Measurements from ENCODE around the gene TCL1B.
"Not testable (repeated sequence)": the region's sequence is repeated elsewhere in the genome, so short reads cannot be mapped to it uniquely, and the experiment has no call there.

TCL1B gene

GRCh38 chr14:95713596-95714371, 27.6 kb downstream of the TCL1B start, which contains the start of gene TCL1A:
TCL1A (minus strand) TSS chr14:95714125; CDS start chr14:95714066, 59 bp downstream.
- TF ChIP-seq POU2F2 (IDR thresholded peaks at IDR 0.05; ENCODE audit: low read depth, low read length) (0 out of 2 replicates have a peak, but pooled peaks have one; percentile 11), PAX5 (IDR thresholded peaks at IDR 0.05; ENCODE audit: insufficient read depth, low read length, severe bottlenecking) (no peak), TAF1 (IDR thresholded peaks at IDR 0.05; ENCODE audit: low read depth, low read length) (peak; percentile 16; the same call in 1 of the 2 replicates), POLR2AphosphoS5 (IDR thresholded peaks at IDR 0.05; ENCODE audit: low read depth, low read length) (peak; percentile 68; the same call in 1 of the 2 replicates), SPI1 (IDR thresholded peaks at IDR 0.05; ENCODE audit: low read depth, low read length) (no peak), POLR2A (IDR thresholded peaks at IDR 0.05; ENCODE audit: low read depth, low read length) (peak; percentile 82)
- DNase-seq (ENCODE audit: insufficient read length, low spot score) (no peak), FAIRE-seq (peak; percentile 85)

- no peak for FAIRE-seq
- TF ChIP-seq SPI1 (IDR thresholded peaks at IDR 0.05; ENCODE audit: low read depth, low read length) (no peak), PAX5 (IDR thresholded peaks at IDR 0.05; ENCODE audit: insufficient read depth, low read length, severe bottlenecking) (no peak), POLR2AphosphoS5 (IDR thresholded peaks at IDR 0.05; ENCODE audit: low read depth, low read length) (no peak), POLR2A (IDR thresholded peaks at IDR 0.05; ENCODE audit: low read depth, low read length) (no peak), TAF1 (IDR thresholded peaks at IDR 0.05; ENCODE audit: low read depth, low read length) (no peak), POU2F2 (IDR thresholded peaks at IDR 0.05; ENCODE audit: low read depth, low read length) (no peak)
- DNase-seq (ENCODE audit: insufficient read length, low spot score) = no peak
Measured at GRCh38 chr14:95722525-95723190, 36.4 kb downstream of the TCL1B start.

GRCh38 chr14:95725685-95726336, 39.6 kb downstream of the TCL1B start:
- FAIRE-seq = peak; percentile 90
- TF ChIP-seq POLR2AphosphoS5 (IDR thresholded peaks at IDR 0.05; ENCODE audit: low read depth, low read length) = no peak
- TF ChIP-seq POU2F2 (IDR thresholded peaks at IDR 0.05; ENCODE audit: low read depth, low read length) = peak; percentile 53; the same call in 1 of the 2 replicates

GRCh38 chr14:95727056-95727700, 41.0 kb downstream of the TCL1B start:
- no peak for DNase-seq (ENCODE audit: insufficient read length, low spot score)
- TF ChIP-seq TAF1 (IDR thresholded peaks at IDR 0.05; ENCODE audit: low read depth, low read length) = no peak
- TF ChIP-seq PAX5 (IDR thresholded peaks at IDR 0.05; ENCODE audit: insufficient read depth, low read length, severe bottlenecking) = no peak
- peak; percentile 85 for FAIRE-seq

More at GRCh38 chr14:95725685-95726336, 39.6 kb downstream of the TCL1B start:
- no peak for DNase-seq (ENCODE audit: insufficient read length, low spot score)

GRCh38 chr14:95729402-95730028, 43.3 kb downstream of the TCL1B start:
- not testable (repeated sequence) for DNase-seq (ENCODE audit: insufficient read length, low spot score)
- peak; percentile 84 for FAIRE-seq
- TF ChIP-seq SPI1 (IDR thresholded peaks at IDR 0.05; ENCODE audit: low read depth, low read length) = peak; percentile 73

GRCh38 chr14:95730126-95730525, 43.9 kb downstream of the TCL1B start:
- DNase-seq (ENCODE audit: insufficient read length, low spot score) (no peak), FAIRE-seq (no peak)

GRCh38 chr14:95733212-95733611, 47.0 kb downstream of the TCL1B start:
- DNase-seq (ENCODE audit: insufficient read length, low spot score) (no peak), FAIRE-seq (peak; percentile 68)
- TF ChIP-seq POU2F2 (IDR thresholded peaks at IDR 0.05; ENCODE audit: low read depth, low read length) (no peak), POLR2AphosphoS5 (IDR thresholded peaks at IDR 0.05; ENCODE audit: low read depth, low read length) (no peak), PAX5 (IDR thresholded peaks at IDR 0.05; ENCODE audit: insufficient read depth, low read length, severe bottlenecking) (no peak), SPI1 (IDR thresholded peaks at IDR 0.05; ENCODE audit: low read depth, low read length) (no peak), POLR2A (IDR thresholded peaks at IDR 0.05; ENCODE audit: low read depth, low read length) (no peak), TAF1 (IDR thresholded peaks at IDR 0.05; ENCODE audit: low read depth, low read length) (no peak)

More at GRCh38 chr14:95730126-95730525, 43.9 kb downstream of the TCL1B start:
- TF ChIP-seq POU2F2 (IDR thresholded peaks at IDR 0.05; ENCODE audit: low read depth, low read length) (no peak), POLR2AphosphoS5 (IDR thresholded peaks at IDR 0.05; ENCODE audit: low read depth, low read length) (no peak)

- TF ChIP-seq PAX5 (IDR thresholded peaks at IDR 0.05; ENCODE audit: insufficient read depth, low read length, severe bottlenecking) (no peak), POLR2AphosphoS5 (IDR thresholded peaks at IDR 0.05; ENCODE audit: low read depth, low read length) (no peak), SPI1 (IDR thresholded peaks at IDR 0.05; ENCODE audit: low read depth, low read length) (no peak), POU2F2 (IDR thresholded peaks at IDR 0.05; ENCODE audit: low read depth, low read length) (no peak), TAF1 (IDR thresholded peaks at IDR 0.05; ENCODE audit: low read depth, low read length) (no peak), POLR2A (IDR thresholded peaks at IDR 0.05; ENCODE audit: low read depth, low read length) (no peak)
- FAIRE-seq (no peak), DNase-seq (ENCODE audit: insufficient read length, low spot score) (no peak)
Measured at GRCh38 chr14:95739356-95739755, 53.1 kb downstream of the TCL1B start.

- DNase-seq (ENCODE audit: insufficient read length, low spot score) = no peak
- TF ChIP-seq POLR2AphosphoS5 (IDR thresholded peaks at IDR 0.05; ENCODE audit: low read depth, low read length) (no peak), POU2F2 (IDR thresholded peaks at IDR 0.05; ENCODE audit: low read depth, low read length) (no peak), POLR2A (IDR thresholded peaks at IDR 0.05; ENCODE audit: low read depth, low read length) (no peak), TAF1 (IDR thresholded peaks at IDR 0.05; ENCODE audit: low read depth, low read length) (no peak), SPI1 (IDR thresholded peaks at IDR 0.05; ENCODE audit: low read depth, low read length) (no peak), PAX5 (IDR thresholded peaks at IDR 0.05; ENCODE audit: insufficient read depth, low read length, severe bottlenecking) (no peak)
- FAIRE-seq = no peak
Measured at GRCh38 chr14:95741038-95741490, 54.8 kb downstream of the TCL1B start.

All from GM12891 (cell line).